H1 (cell line): Measurements from ENCODE around the gene NHSL2. TPM values are rescaled to one million over a fixed set of nuclear protein-coding genes. Genes with fewer than 3 reads are reported as not detected.

Experiments used
- CTCF ChIA-PET: fragments of 300-600 bp; sonication (Branson Sonifier 250); formaldehyde crosslinking; loops from one replicate; lab custom pipeline; 2021; ENCODE audit not compliant: partially characterized antibody; lab: Charles Lee
- POLR2A ChIA-PET: fragments of 300-600 bp; sonication (Branson Sonifier 250); formaldehyde crosslinking; loops from one replicate; lab custom pipeline; 2021; ENCODE audit warnings: inconsistent platforms; ENCODE audit not compliant: partially characterized antibody; lab: Charles Lee
- DNase-seq, 2 experiments: peaks; one replicate each; pipeline versions ENCODE4 v3.0.0 to v3.0.0-alpha.2; 2010 to 2022; ENCODE audit warnings: low spot score in 2 of 2, low read depth in 1 of 2, mixed read lengths in 1 of 2
- FAIRE-seq: peaks from 2 replicates; lab custom pipeline; 2011; peaks lifted over from hg19 to GRCh38; lab: Jason Lieb, UNC
- H2AFZ ChIP-seq: 2 replicates; pipeline ENCODE4 v1.8.1; 2012; ENCODE audit warnings: low read length, inconsistent platforms
- H2AK5ac ChIP-seq: 2 replicates; pipeline ENCODE4 v1.6.1; 2013; ENCODE audit warnings: low read depth, low read length
- H2BK120ac ChIP-seq: replicated peaks from 2 replicates; pipeline ENCODE3; 2013; ENCODE audit warnings: low read depth, low read length, inconsistent platforms
- H2BK12ac ChIP-seq: 2 replicates; pipeline ENCODE4 v1.6.1; 2013; ENCODE audit warnings: low read depth, low read length
- H2BK15ac ChIP-seq: 2 replicates; pipeline ENCODE4 v1.6.1; 2013; ENCODE audit warnings: low read length
- H2BK20ac ChIP-seq: 2 replicates; pipeline ENCODE4 v1.6.1; 2013; ENCODE audit warnings: low read length
- H2BK5ac ChIP-seq: 2 replicates; pipeline ENCODE4 v1.6.1; 2013; ENCODE audit warnings: low read depth, low read length
- H3K14ac ChIP-seq: 2 replicates; pipeline ENCODE4 v1.6.1; 2013; ENCODE audit warnings: inconsistent platforms; ENCODE audit not compliant: insufficient read length
- H3K18ac ChIP-seq: 2 replicates; pipeline ENCODE4 v1.6.1; 2013; ENCODE audit warnings: low read length; ENCODE audit errors: extremely low read depth
- H3K23ac ChIP-seq: 2 replicates; pipeline ENCODE4 v1.6.1; 2013; ENCODE audit warnings: inconsistent platforms; ENCODE audit not compliant: insufficient read length
- H3K23me2 ChIP-seq: 2 replicates; pipeline ENCODE4 v1.6.1; 2013; ENCODE audit warnings: low read depth, low read length
- H3K27ac ChIP-seq: 2 replicates; pipeline ENCODE4 v1.6.1; 2011; ENCODE audit warnings: low read depth, low read length, inconsistent platforms
- H3K27me3 ChIP-seq, 4 experiments: replicated peaks in 1 of 4; 1 replicate in 1 of 4; 2 replicates in 3 of 4; pipeline versions ENCODE4 v1.6.1 to v1.8.1; 2011 to 2013; ENCODE audit warnings: low read length in 3 of 4, mild to moderate bottlenecking in 3 of 4, inconsistent platforms in 2 of 4, mixed read lengths in 2 of 4, moderate library complexity in 1 of 4; ENCODE audit not compliant: control insufficient read depth in 3 of 4, insufficient read depth in 3 of 4; ENCODE audit errors: extremely low read depth in 1 of 4
- H3K36me3 ChIP-seq, 4 experiments: 2 replicates each; pipeline versions ENCODE4 v1.6.1 to v1.8.1; 2011 to 2013; ENCODE audit warnings: mild to moderate bottlenecking in 4 of 4, low read length in 3 of 4, moderate library complexity in 2 of 4, control low read depth in 1 of 4, inconsistent platforms in 1 of 4; ENCODE audit not compliant: insufficient read depth in 4 of 4, control insufficient read depth in 2 of 4
- H3K4ac ChIP-seq: replicated peaks from 2 replicates; pipeline ENCODE3; 2013; ENCODE audit warnings: low read length, low read depth, mixed read lengths, inconsistent platforms; ENCODE audit not compliant: insufficient read length
- H3K4me1 ChIP-seq, 4 experiments: replicated peaks in 1 of 4; 1 replicate in 1 of 4; 2 replicates in 3 of 4; pipeline versions ENCODE4 v1.6.1 to v1.8.1; 2011 to 2013; ENCODE audit warnings: low read length in 3 of 4, inconsistent platforms in 2 of 4, mixed read lengths in 1 of 4; ENCODE audit not compliant: insufficient read depth in 4 of 4, control insufficient read depth in 3 of 4
- H3K4me2 ChIP-seq, 2 experiments: 2 replicates each; pipeline versions ENCODE4 v1.6.1 to v1.8.1; 2011 to 2013; ENCODE audit warnings: low read depth in 2 of 2, low read length in 2 of 2, control low read depth in 1 of 2, inconsistent platforms in 1 of 2, mild to moderate bottlenecking in 1 of 2; ENCODE audit not compliant: insufficient read depth in 1 of 2
- H3K4me3 ChIP-seq, 4 experiments: fragments of 200-600, 300-600 bp in 1 of 4; sonication (generic), shearing (Covaris generic), sonication (Bioruptor Twin) in 1 of 4; 2 replicates each; pipeline versions ENCODE4 v1.5.1 to v1.8.1; 2011 to 2016; ENCODE audit warnings: low read length in 4 of 4, low read depth in 3 of 4, control low read depth in 2 of 4, inconsistent platforms in 2 of 4, mild to moderate bottlenecking in 2 of 4, mixed read lengths in 1 of 4, moderate library complexity in 1 of 4; ENCODE audit not compliant: insufficient read depth in 2 of 4; ENCODE audit errors: extremely low read depth in 1 of 4
- H3K56ac ChIP-seq: replicated peaks from 2 replicates; pipeline ENCODE3; 2013; ENCODE audit warnings: low read depth, mild to moderate bottlenecking, mixed read lengths, low read length, inconsistent platforms; ENCODE audit not compliant: insufficient read length
- H3K79me1 ChIP-seq: 2 replicates; pipeline ENCODE4 v1.6.1; 2013; ENCODE audit warnings: low read depth, low read length, control low read depth
- H3K79me2 ChIP-seq, 2 experiments: 2 replicates each; pipeline versions ENCODE4 v1.6.1 to v1.8.1; 2012 to 2013; ENCODE audit warnings: low read length in 2 of 2, mild to moderate bottlenecking in 2 of 2, inconsistent platforms in 1 of 2; ENCODE audit not compliant: insufficient read depth in 2 of 2, control insufficient read depth in 1 of 2
- H3K9ac ChIP-seq, 4 experiments: replicated peaks in 1 of 4; 1 replicate in 1 of 4; 2 replicates in 3 of 4; pipeline versions ENCODE4 v1.6.1 to v1.8.1; 2011 to 2013; ENCODE audit warnings: low read depth in 3 of 4, low read length in 3 of 4, control low read depth in 2 of 4, mild to moderate bottlenecking in 2 of 4, moderate library complexity in 2 of 4, inconsistent platforms in 1 of 4; ENCODE audit errors: extremely low read depth in 1 of 4
- H3K9me3 ChIP-seq, 2 experiments: 2 replicates each; pipeline versions ENCODE4 v1.6.1 to v1.8.1; 2012 to 2013; ENCODE audit warnings: mild to moderate bottlenecking in 2 of 2, moderate library complexity in 2 of 2, control low read depth in 1 of 2, inconsistent platforms in 1 of 2, low read depth in 1 of 2, low read length in 1 of 2, mixed read lengths in 1 of 2; ENCODE audit not compliant: insufficient read depth in 2 of 2
- H4K20me1 ChIP-seq, 2 experiments: replicated peaks in 1 of 2; 2 replicates each; pipeline versions ENCODE3 to v1.8.1; 2011 to 2013; ENCODE audit warnings: inconsistent platforms in 2 of 2, low read length in 2 of 2, mild to moderate bottlenecking in 1 of 2; ENCODE audit not compliant: insufficient read depth in 2 of 2, control insufficient read depth in 1 of 2
- H4K5ac ChIP-seq: 2 replicates; pipeline ENCODE4 v1.6.1; 2013; ENCODE audit warnings: low read length, low read depth, mixed read lengths, inconsistent platforms; ENCODE audit not compliant: insufficient read length
- H4K8ac ChIP-seq: 2 replicates; pipeline ENCODE4 v1.8.0; 2013; ENCODE audit warnings: mild to moderate bottlenecking, moderate library complexity, low read length, inconsistent platforms; ENCODE audit not compliant: insufficient read depth; ENCODE audit errors: extremely low read depth
- H4K91ac ChIP-seq: replicated peaks from 2 replicates; pipeline ENCODE3; 2013; ENCODE audit warnings: low read length, mixed read lengths, inconsistent platforms; ENCODE audit not compliant: insufficient read length
- CEBPB ChIP-seq: IDR thresholded peaks from 2 replicates; pipeline ENCODE4 v1.6.1; 2012; ENCODE audit warnings: low read depth, low read length
- CREB1 ChIP-seq: IDR thresholded peaks from 2 replicates; pipeline ENCODE4 v1.6.1; 2012; ENCODE audit warnings: inconsistent platforms
- GTF2F1 ChIP-seq: IDR thresholded peaks from 2 replicates; pipeline ENCODE4 v1.6.1; 2012; ENCODE audit warnings: low read depth, low read length, improper control_type of control experiment, borderline replicate concordance
- HDAC2 ChIP-seq, 2 experiments: fragments of 300-600 bp in 1 of 2; sonication (generic) in 1 of 2; IDR thresholded peaks; 2 replicates each; pipeline ENCODE4 v1.6.1; 2011 to 2012; ENCODE audit warnings: low read depth in 2 of 2, low read length in 2 of 2, mild to moderate bottlenecking in 2 of 2, moderate library complexity in 2 of 2, borderline replicate concordance in 1 of 2, inconsistent platforms in 1 of 2
- JUND ChIP-seq: IDR thresholded peaks from 2 replicates; pipeline ENCODE4 v1.6.1; 2011; ENCODE audit warnings: mild to moderate bottlenecking, improper control_type of control experiment, low read length
- KDM5A ChIP-seq: fragments of 200-600 bp; IDR thresholded peaks from 2 replicates; pipeline ENCODE4 v1.7.1; 2012; ENCODE audit warnings: mild to moderate bottlenecking, low read length, inconsistent platforms, mixed read lengths
- MAFK ChIP-seq: IDR thresholded peaks from 2 replicates; pipeline ENCODE4 v1.6.1; 2012; ENCODE audit warnings: low read depth, mild to moderate bottlenecking, improper control_type of control experiment, low read length
- MAX ChIP-seq: IDR thresholded peaks from 2 replicates; pipeline ENCODE4 v1.6.1; 2012; ENCODE audit warnings: inconsistent platforms
- PHF8 ChIP-seq: fragments of 200-600 bp; sonication (generic); conservative IDR thresholded peaks from 2 replicates; pipeline ENCODE4 v1.7.1; 2012; ENCODE audit warnings: low read depth, mild to moderate bottlenecking, inconsistent platforms, low read length, moderate library complexity
- POLR2A ChIP-seq, 2 experiments: IDR thresholded peaks; 1 replicate in 1 of 2; 2 replicates in 1 of 2; pipeline ENCODE4 v1.6.1; 2011; ENCODE audit warnings: low read depth in 2 of 2, low read length in 2 of 2, mild to moderate bottlenecking in 2 of 2; ENCODE audit errors: control extremely low read depth in 1 of 2
- SAP30 ChIP-seq: fragments of 300-600 bp; sonication (generic); IDR thresholded peaks from 2 replicates; pipeline ENCODE4 v1.7.1; 2012; ENCODE audit warnings: low read length, moderate library complexity, mild to moderate bottlenecking, inconsistent platforms; ENCODE audit not compliant: insufficient read depth, insufficient replicate concordance
- SIX5 ChIP-seq: IDR thresholded peaks from 2 replicates; pipeline ENCODE4 v1.6.1; 2011; ENCODE audit warnings: mild to moderate bottlenecking, low read depth, low read length
- SP4 ChIP-seq: IDR thresholded peaks from 2 replicates; pipeline ENCODE4 v1.6.1; 2012; ENCODE audit warnings: low read length, inconsistent platforms
- TAF1 ChIP-seq: IDR thresholded peaks from 2 replicates; pipeline ENCODE4 v1.6.1; 2011; ENCODE audit warnings: mild to moderate bottlenecking, low read depth, low read length
- TAF7 ChIP-seq: optimal IDR thresholded peaks from 2 replicates; pipeline ENCODE3; 2011; ENCODE audit warnings: low read depth, mild to moderate bottlenecking, inconsistent platforms, low read length, moderate library complexity, borderline replicate concordance
- TBP ChIP-seq: IDR thresholded peaks from 2 replicates; pipeline ENCODE4 v1.6.1; 2011; ENCODE audit warnings: low read depth, low read length, improper control_type of control experiment
- WGBS, 2 experiments: shearing (Covaris generic) in 1 of 2; methylation state at CpG; one replicate each; pipeline versions ENCODE4 v1.1.6 to v1.1.7; 2013 to 2015; ENCODE audit warnings: low lambda C conversion rate in 2 of 2, mixed read lengths in 2 of 2, inconsistent platforms in 1 of 2, low coverage in 1 of 2, missing lambda C conversion rate in 1 of 2; ENCODE audit not compliant: insufficient replicate concordance in 2 of 2, insufficient coverage in 1 of 2, insufficient read length in 1 of 2; ENCODE audit errors: extremely low coverage in 1 of 2, missing lambda C conversion rate in 1 of 2; 5-methylcytosine and 5-hydroxymethylcytosine counted together
- polyA plus RNA-seq, 7 experiments: library from polyadenylated mRNA; depleted of rRNA in 3 of 7; stranded (reverse) in 5 of 7; unstranded in 2 of 7; fragments of >200 nt in 5 of 7; fragments of 200-250 nt in 2 of 7; gene quantifications; 1 replicate in 5 of 7; 2 replicates in 1 of 7; 4 replicates in 1 of 7; pipeline versions ENCODE4 v1.2.1 to v1.2.3, GENCODE V29; 2011 to 2013; ENCODE audit warnings: missing spikeins in 2 of 7, mixed read lengths in 2 of 7
- total RNA-seq: library from RNA; stranded (reverse); fragmentation: NEBNext Ultra II Directional; extraction: Animal tissue kit (Norgen Biotek cat#: 25700); gene quantifications from 2 replicates; pipeline ENCODE4 v1.2.1, GENCODE V29; 2021

NHSL2 gene
- total and polyA plus RNA-seq, 2 of the 8 experiments (the other 6 are each of a cell fraction or from before 2014, with no cell fraction given) = 3.7 to 7.2 TPM

DNA sequence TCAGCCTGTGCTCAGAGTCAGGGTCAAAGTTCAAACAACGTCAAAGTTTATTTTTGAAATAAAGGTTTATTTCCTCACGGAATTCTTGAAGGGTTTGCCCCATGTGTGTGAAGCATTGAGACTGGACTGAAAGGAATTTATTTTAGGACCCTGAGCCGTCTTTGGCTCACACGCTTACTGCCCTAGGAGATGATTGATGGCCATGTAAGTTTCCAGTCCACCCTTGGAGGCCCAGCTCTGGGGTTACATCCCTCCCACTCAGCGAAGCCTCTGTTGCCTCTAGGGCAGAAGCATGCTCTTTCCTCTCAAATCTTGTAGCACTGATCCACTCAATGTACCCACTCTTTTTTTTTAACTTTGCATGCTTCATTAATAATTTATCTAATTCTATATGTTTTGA lies 4.5 kb upstream of the NHSL2 start:
- Histone ChIP-seq H2BK12ac (no peak overlapping the region), H2AK5ac (no peak overlapping the region), H3K4me1 (no peaks in the 10 kb centered on the region), H3K18ac (no peak overlapping the region), H3K4me2 (no peak overlapping the region), H3K79me2 (no peaks in the 10 kb centered on the region), H2BK120ac (no peak overlapping the region), H3K4ac (no peak overlapping the region), H3K4me3 (no peak overlapping the region), H3K9me3 (no peaks in the 10 kb centered on the region), H3K27ac (no peak overlapping the region), H2AFZ (no peak overlapping the region), H3K14ac (no peak overlapping the region), H3K9ac (no peak overlapping the region), H4K8ac (no peak overlapping the region), H4K91ac (no peak overlapping the region), H4K5ac (no peak overlapping the region), H2BK15ac (no peak overlapping the region), H3K79me1 (no peaks in the 10 kb centered on the region), H3K56ac (no peak overlapping the region), H3K27me3 (no peaks in the 10 kb centered on the region), H2BK5ac (no peak overlapping the region), H3K23me2 (no peaks in the 10 kb centered on the region), H4K20me1 (no peaks in the 10 kb centered on the region), H3K23ac (no peak overlapping the region), H2BK20ac (no peak overlapping the region), H3K36me3 (no peaks in the 10 kb centered on the region)
- no peak for FAIRE-seq
- TF ChIP-seq KDM5A (no peak), TBP (no peak), TAF1 (no peak), SP4 (no peak), PHF8 (no peak), SAP30 (no peak), TAF7 (no peak), HDAC2 (IDR thresholded peaks at IDR 0.05; ENCODE audit: borderline replicate concordance in 1 of 2, low read depth in 2 of 2, low read length in 2 of 2) (no peak), GTF2F1 (no peak), SIX5 (no peak), POLR2A (IDR thresholded peaks at IDR 0.05; ENCODE audit: control extremely low read depth in 1 of 2, low read depth in 2 of 2, low read length in 2 of 2) (no peak), MAFK (no peak), CEBPB (no peak), MAX (no peak), CREB1 (no peak), JUND (no peak)
- WGBS, 2 experiments = 81% methylated on average over 2 of the region's 5 CpGs; no CpG with 5 or more reads in 1 of the 2 experiments
- no peak for DNase-seq
- ChIA-PET POLR2A (no interaction called here), CTCF (no interaction called here)
